ENCODE results near the gene BMP8A. TPM values are rescaled to one million over a fixed set of nuclear protein-coding genes. Genes with fewer than 3 reads are reported as not detected.
"Not testable (repeated sequence)": the region's sequence is repeated elsewhere in the genome, so short reads cannot be mapped to it uniquely, and the experiment has no call there.

The BMP8A gene
- total RNA-seq, 1 experiment from 2014 or later = 4.1 TPM

- H3K36me3 ChIP-seq (ENCODE audit: control insufficient read depth in 1 of 2, insufficient read depth in 2 of 2, low read length in 2 of 2) = peaks cover 3 to 6% of the 10 kb centered on the region in 2 experiments; a peak in 1 of 4 replicates
- RAD21 ChIA-PET (ENCODE audit: low non-redundant PET in 1 of 2, low total read pairs in 2 of 2, uncharacterized antibody in 2 of 2, unreplicated experiment in 2 of 2) = no interaction called here
- H3K9me3 ChIP-seq (ENCODE audit: control insufficient read depth in 1 of 2, insufficient read depth in 1 of 2, low read depth in 1 of 2, low read length in 2 of 2) = no peaks in the 10 kb centered on the region
- no TSS peak for BruUV-seq (replicated peaks)
- no peak overlapping the region for H3K4me2 ChIP-seq (ENCODE audit: low read length)
- no peaks in the 10 kb centered on the region for H3K79me2 ChIP-seq (ENCODE audit: insufficient read depth, low read length)
- CTCF ChIA-PET = no interaction called here
- intact Hi-C loops (cut with micrococcal nuclease) = loop anchor here (5.0 kb wide), 1 partner anchor 38 kb away; no protein-coding TSS in a partner anchor
- ATAC-seq (no peak), DNase-seq (ENCODE audit: low read depth, low spot score) (no peak)
- no peak overlapping the region for H3K4me3 ChIP-seq (replicated peaks in 1 of 2; ENCODE audit: low read depth in 1 of 2, low read length in 2 of 2)
- H4K20me1 ChIP-seq (ENCODE audit: insufficient read depth) = no peaks in the 10 kb centered on the region
- H2AFZ ChIP-seq (ENCODE audit: low read depth, low read length, poor library complexity, severe bottlenecking) = no peak overlapping the region
- no peaks in the 10 kb centered on the region for H3K27me3 ChIP-seq (ENCODE audit: insufficient read depth, low read length)
- POLR2A ChIA-PET = no interaction called here
- no peaks in the 10 kb centered on the region for H3K4me1 ChIP-seq (ENCODE audit: control insufficient read depth in 1 of 2, insufficient read depth in 2 of 2, low read length in 2 of 2)
- no peak for TF ChIP-seq ZFX (IDR thresholded peaks at IDR 0.05)
- TF ChIP-seq MAX (IDR thresholded peaks at IDR 0.05) = no peak
- no peak for TF ChIP-seq ELF1 (IDR thresholded peaks at IDR 0.05; ENCODE audit: borderline replicate concordance, low read depth)
- H3K27ac ChIP-seq (ENCODE audit: low read depth, low read length) = no peak overlapping the region
- no peaks in the 10 kb centered on the region for H3K9me2 ChIP-seq (ENCODE audit: insufficient read depth)
- H3K9ac ChIP-seq (ENCODE audit: low read length) = no peak overlapping the region
These were observed 16.6 kb upstream of the BMP8A start for GRCh38 chr1:39474810-39475209.

- CTCF ChIA-PET; H3K36me3 ChIP-seq (ENCODE audit: control insufficient read depth in 1 of 2, insufficient read depth in 2 of 2, low read length in 2 of 2); H3K27ac ChIP-seq (ENCODE audit: low read depth, low read length); H3K4me2 ChIP-seq (ENCODE audit: low read length); H2AFZ ChIP-seq (ENCODE audit: low read depth, low read length, poor library complexity, severe bottlenecking); ATAC-seq; H3K79me2 ChIP-seq (ENCODE audit: insufficient read depth, low read length); H4K20me1 ChIP-seq (ENCODE audit: insufficient read depth); H3K9me3 ChIP-seq (ENCODE audit: control insufficient read depth in 1 of 2, insufficient read depth in 1 of 2, low read depth in 1 of 2, low read length in 2 of 2); POLR2A ChIA-PET; BruUV-seq (replicated peaks); H3K4me3 ChIP-seq (replicated peaks in 1 of 2; ENCODE audit: low read depth in 1 of 2, low read length in 2 of 2); H3K27me3 ChIP-seq (ENCODE audit: insufficient read depth, low read length); H3K9me2 ChIP-seq (ENCODE audit: insufficient read depth); RAD21 ChIA-PET (ENCODE audit: low non-redundant PET in 1 of 2, low total read pairs in 2 of 2, uncharacterized antibody in 2 of 2, unreplicated experiment in 2 of 2); intact Hi-C loops (cut with micrococcal nuclease); H3K4me1 ChIP-seq (ENCODE audit: control insufficient read depth in 1 of 2, insufficient read depth in 2 of 2, low read length in 2 of 2); H3K9ac ChIP-seq (ENCODE audit: low read length); DNase-seq (ENCODE audit: low read depth, low spot score): not testable (repeated sequence)
These were observed 15.9 kb upstream of the BMP8A start for GRCh38 chr1:39475551-39475950.

All from HCT116 (cell line).